Neural progenitor cell (in vitro differentiated cells): ENCODE data around the gene KLK3.

ENCODE experiments used
- EZH2phosphoT487 ChIP-seq: fragments of 200-600 bp; sonication (generic); IDR thresholded peaks from 2 replicates; pipeline ENCODE4 v1.6.1; 2017; ENCODE audit warnings: antibody characterized with exemption
- TF ChIP-seq, protein P1 (sequence below): fragments of 200-600 bp; sonication (generic); IDR thresholded peaks from 2 replicates; pipeline ENCODE4 v1.5.1; 2017; ENCODE audit warnings: antibody characterized with exemption, mild to moderate bottlenecking

GRCh38 chr19:50869479-50869878 lies 14.8 kb downstream of the KLK3 start:
- TF ChIP-seq EZH2phosphoT487 = no peak
- TF ChIP-seq, protein P1, sequence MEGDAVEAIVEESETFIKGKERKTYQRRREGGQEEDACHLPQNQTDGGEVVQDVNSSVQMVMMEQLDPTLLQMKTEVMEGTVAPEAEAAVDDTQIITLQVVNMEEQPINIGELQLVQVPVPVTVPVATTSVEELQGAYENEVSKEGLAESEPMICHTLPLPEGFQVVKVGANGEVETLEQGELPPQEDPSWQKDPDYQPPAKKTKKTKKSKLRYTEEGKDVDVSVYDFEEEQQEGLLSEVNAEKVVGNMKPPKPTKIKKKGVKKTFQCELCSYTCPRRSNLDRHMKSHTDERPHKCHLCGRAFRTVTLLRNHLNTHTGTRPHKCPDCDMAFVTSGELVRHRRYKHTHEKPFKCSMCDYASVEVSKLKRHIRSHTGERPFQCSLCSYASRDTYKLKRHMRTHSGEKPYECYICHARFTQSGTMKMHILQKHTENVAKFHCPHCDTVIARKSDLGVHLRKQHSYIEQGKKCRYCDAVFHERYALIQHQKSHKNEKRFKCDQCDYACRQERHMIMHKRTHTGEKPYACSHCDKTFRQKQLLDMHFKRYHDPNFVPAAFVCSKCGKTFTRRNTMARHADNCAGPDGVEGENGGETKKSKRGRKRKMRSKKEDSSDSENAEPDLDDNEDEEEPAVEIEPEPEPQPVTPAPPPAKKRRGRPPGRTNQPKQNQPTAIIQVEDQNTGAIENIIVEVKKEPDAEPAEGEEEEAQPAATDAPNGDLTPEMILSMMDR = no peak
